H1 (cell line): ENCODE data around the gene WRAP73.

Experiments
- CTCF ChIP-seq, 3 experiments: IDR thresholded peaks; 1 replicate in 2 of 3; 2 replicates in 1 of 3; pipeline versions ENCODE4 v1.5.1 to v1.6.1; 2011; ENCODE audit warnings: low read length in 3 of 3, mild to moderate bottlenecking in 3 of 3, inconsistent platforms in 2 of 3, low read depth in 1 of 3, moderate library complexity in 1 of 3; ENCODE audit not compliant: insufficient read depth in 1 of 3; ENCODE audit errors: control extremely low read depth in 1 of 3
- EP300 ChIP-seq, 2 experiments: IDR thresholded peaks; 1 replicate in 1 of 2; 2 replicates in 1 of 2; pipeline ENCODE4 v1.6.1; 2011 to 2012; ENCODE audit warnings: low read depth in 2 of 2, low read length in 2 of 2, mild to moderate bottlenecking in 2 of 2, borderline replicate concordance in 1 of 2, inconsistent platforms in 1 of 2, moderate library complexity in 1 of 2
- HDAC6 ChIP-seq: IDR thresholded peaks from one replicate; pipeline ENCODE4 v1.7.1; 2012; ENCODE audit warnings: low read depth, mild to moderate bottlenecking, inconsistent platforms, low read length, moderate library complexity
- ZNF274 ChIP-seq: IDR thresholded peaks from 2 replicates; pipeline ENCODE4 v1.7.0; 2012; ENCODE audit warnings: low read length, borderline replicate concordance; ENCODE audit errors: extremely low read depth

- no peak for TF ChIP-seq EP300 (IDR thresholded peaks at IDR 0.05; ENCODE audit: borderline replicate concordance in 1 of 2, low read depth in 2 of 2, low read length in 2 of 2)
- no peak for TF ChIP-seq CTCF (IDR thresholded peaks at IDR 0.05; ENCODE audit: control extremely low read depth in 1 of 3, insufficient read depth in 1 of 3, low read depth in 1 of 3, low read length in 3 of 3)
- TF ChIP-seq HDAC6, result no peak
- no peak for TF ChIP-seq ZNF274
Observed at GRCh38 chr1:3581296-3582036, 68.4 kb downstream of the WRAP73 start.
